HG03064 (cell line): ENCODE results near the gene NEAT1.

Experiments
- ATAC-seq: cut with Tn5 transposase; IDR thresholded peaks from one replicate; pipeline ENCODE4 v1.9.1; 2021; ENCODE audit warnings: low read depth; ENCODE audit not compliant: unreplicated experiment

The NEAT1 gene

GRCh38 chr11:65477149-65477965 lies 54.8 kb downstream of the NEAT1 start:
- ATAC-seq = no peak

- ATAC-seq = no peak
These were observed 56.0 kb downstream of the NEAT1 start for GRCh38 chr11:65478388-65479183.

- ATAC-seq = no peak
These were observed 56.9 kb downstream of the NEAT1 start for GRCh38 chr11:65479184-65480145.

GRCh38 chr11:65482306-65482850 lies 59.8 kb downstream of the NEAT1 start:
- no peak for ATAC-seq

- no peak for ATAC-seq
These were observed 63.3 kb downstream of the NEAT1 start for GRCh38 chr11:65485920-65486219.

GRCh38 chr11:65486570-65487466 lies 64.2 kb downstream of the NEAT1 start:
- ATAC-seq = no peak

GRCh38 chr11:65487467-65488272 lies 65.1 kb downstream of the NEAT1 start:
- no peak for ATAC-seq

GRCh38 chr11:65488273-65489034 lies 65.9 kb downstream of the NEAT1 start:
- ATAC-seq = no peak

- no peak for ATAC-seq
These were observed 66.6 kb downstream of the NEAT1 start for GRCh38 chr11:65489035-65489705.

- no peak for ATAC-seq
These were observed 67.2 kb downstream of the NEAT1 start for GRCh38 chr11:65489706-65490320.

GRCh38 chr11:65491163-65491465 lies 68.5 kb downstream of the NEAT1 start:
- no peak for ATAC-seq

- no peak for ATAC-seq
These were observed 69.2 kb downstream of the NEAT1 start for GRCh38 chr11:65491614-65492386.

- ATAC-seq = no peak
These were observed 69.7 kb downstream of the NEAT1 start for GRCh38 chr11:65492387-65492636.

- no peak for ATAC-seq
These were observed 70.2 kb downstream of the NEAT1 start for GRCh38 chr11:65492637-65493366.

GRCh38 chr11:65493367-65494176 lies 71.0 kb downstream of the NEAT1 start:
- no peak for ATAC-seq
